Keratinocyte (primary cell): ENCODE measurements around the gene IFNGR1.

Experiments
- EZH2 ChIP-seq: IDR thresholded peaks from one replicate; pipeline ENCODE4 v1.6.1; 2012; ENCODE audit warnings: inconsistent platforms, mild to moderate bottlenecking, low read length, moderate library complexity
- TF ChIP-seq, protein P1 (sequence below), 3 experiments: IDR thresholded peaks in 1 of 3; conservative IDR thresholded peaks in 1 of 3; optimal IDR thresholded peaks in 1 of 3; 2 replicates in 2 of 3; 3 replicates in 1 of 3; pipeline versions ENCODE3 to v1.5.1; 2011; ENCODE audit warnings: low read length in 3 of 3, mild to moderate bottlenecking in 3 of 3, moderate library complexity in 2 of 3, control low read depth in 1 of 3, inconsistent platforms in 1 of 3; ENCODE audit not compliant: insufficient read depth in 2 of 3; ENCODE audit errors: extremely low read depth in 1 of 3

DNA sequence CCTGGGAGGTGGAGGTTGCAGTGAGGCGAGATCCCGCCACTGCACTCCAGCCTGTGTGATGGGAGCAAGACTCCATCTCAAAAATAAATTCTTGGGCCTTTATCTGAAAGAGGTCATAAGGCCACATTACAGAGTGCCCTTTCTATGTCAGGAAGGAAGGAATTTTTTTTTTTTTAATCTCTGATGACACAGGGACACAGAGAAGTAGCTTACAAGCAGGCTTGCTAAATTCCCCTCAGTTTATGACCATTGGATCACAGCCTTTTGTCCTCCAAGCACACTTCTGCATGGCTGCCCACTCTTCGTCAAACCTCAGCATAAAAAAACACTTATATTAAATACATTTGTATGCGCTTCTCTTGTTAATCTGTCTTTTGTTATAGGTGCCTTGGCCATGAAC is 7.5 kb upstream of the IFNGR1 start:
- TF ChIP-seq, protein P1, sequence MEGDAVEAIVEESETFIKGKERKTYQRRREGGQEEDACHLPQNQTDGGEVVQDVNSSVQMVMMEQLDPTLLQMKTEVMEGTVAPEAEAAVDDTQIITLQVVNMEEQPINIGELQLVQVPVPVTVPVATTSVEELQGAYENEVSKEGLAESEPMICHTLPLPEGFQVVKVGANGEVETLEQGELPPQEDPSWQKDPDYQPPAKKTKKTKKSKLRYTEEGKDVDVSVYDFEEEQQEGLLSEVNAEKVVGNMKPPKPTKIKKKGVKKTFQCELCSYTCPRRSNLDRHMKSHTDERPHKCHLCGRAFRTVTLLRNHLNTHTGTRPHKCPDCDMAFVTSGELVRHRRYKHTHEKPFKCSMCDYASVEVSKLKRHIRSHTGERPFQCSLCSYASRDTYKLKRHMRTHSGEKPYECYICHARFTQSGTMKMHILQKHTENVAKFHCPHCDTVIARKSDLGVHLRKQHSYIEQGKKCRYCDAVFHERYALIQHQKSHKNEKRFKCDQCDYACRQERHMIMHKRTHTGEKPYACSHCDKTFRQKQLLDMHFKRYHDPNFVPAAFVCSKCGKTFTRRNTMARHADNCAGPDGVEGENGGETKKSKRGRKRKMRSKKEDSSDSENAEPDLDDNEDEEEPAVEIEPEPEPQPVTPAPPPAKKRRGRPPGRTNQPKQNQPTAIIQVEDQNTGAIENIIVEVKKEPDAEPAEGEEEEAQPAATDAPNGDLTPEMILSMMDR (optimal IDR thresholded peaks at IDR 0.05 in 1 of 3, IDR thresholded peaks at IDR 0.05 in 1 of 3, conservative IDR thresholded peaks at IDR 0.05 in 1 of 3; ENCODE audit: extremely low read depth in 1 of 3, insufficient read depth in 2 of 3, low read length in 3 of 3), result no peak
- no peak for TF ChIP-seq EZH2
